SK-N-SH (cell line): Measurements from ENCODE around the gene ALDH6A1.

Experiments used
- JUND ChIP-seq: IDR thresholded peaks from 2 replicates; pipeline ENCODE4 v1.4.0; 2012
- MAX ChIP-seq: IDR thresholded peaks from 2 replicates; pipeline ENCODE4 v1.4.0; 2012; ENCODE audit warnings: low read depth
- RAD21 ChIP-seq: IDR thresholded peaks from 2 replicates; pipeline ENCODE4 v1.6.1; 2012; ENCODE audit warnings: mild to moderate bottlenecking, low read length
- RCOR1 ChIP-seq: fragments of 150-350 bp; IDR thresholded peaks from 2 replicates; pipeline ENCODE4 v1.6.1; 2017; ENCODE audit warnings: antibody characterized with exemption, low read length
- TAF1 ChIP-seq: IDR thresholded peaks from 2 replicates; pipeline ENCODE4 v1.6.1; 2012; ENCODE audit warnings: low read depth, mild to moderate bottlenecking, low read length, moderate library complexity, borderline replicate concordance
- YY1 ChIP-seq: IDR thresholded peaks from 2 replicates; pipeline ENCODE4 v1.4.0; 2012; ENCODE audit warnings: low read depth, mild to moderate bottlenecking

GRCh38 chr14:74105381-74105780 lies 21.1 kb upstream of the ALDH6A1 start:
- no peak for TF ChIP-seq MAX
- TF ChIP-seq YY1: no peak
- TF ChIP-seq RCOR1: no peak
- TF ChIP-seq RAD21: no peak
- no peak for TF ChIP-seq JUND
- TF ChIP-seq TAF1: no peak
